ENCODE measurements around the gene KLF7.

DNA sequence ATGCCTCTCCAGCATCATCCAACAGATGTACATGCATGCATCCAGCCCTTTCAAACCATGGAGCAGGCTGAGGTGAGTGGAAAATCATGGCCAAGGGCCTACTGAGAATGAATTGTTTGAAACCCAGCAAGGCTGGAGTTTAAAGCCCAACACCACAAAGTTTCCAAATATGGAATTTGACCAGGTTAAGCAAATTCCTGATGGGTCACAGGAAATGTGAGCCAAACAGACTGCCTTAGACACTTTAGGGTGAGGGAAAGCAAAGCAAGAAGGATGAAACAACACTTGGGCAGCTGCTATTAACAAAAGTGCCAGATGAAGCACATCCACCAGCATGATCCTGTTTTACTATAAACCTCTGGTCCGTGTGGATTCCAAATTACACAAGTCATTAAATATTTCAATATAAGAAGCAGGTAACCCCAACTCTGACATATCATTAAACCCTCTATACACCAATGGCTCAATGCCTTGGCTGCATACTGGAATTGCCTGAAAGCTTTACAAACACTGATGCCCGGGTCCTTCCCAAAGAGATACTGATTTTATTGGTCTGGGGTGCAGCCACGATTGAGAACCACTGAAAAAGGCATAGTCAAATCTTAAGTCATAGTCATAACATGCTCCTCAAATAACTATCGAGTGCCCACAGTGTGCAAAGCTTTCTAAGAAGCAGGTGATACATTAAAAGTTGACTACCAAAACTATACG, 9.1 kb downstream of the KLF7 start:
- TF ChIP-seq, protein P1, sequence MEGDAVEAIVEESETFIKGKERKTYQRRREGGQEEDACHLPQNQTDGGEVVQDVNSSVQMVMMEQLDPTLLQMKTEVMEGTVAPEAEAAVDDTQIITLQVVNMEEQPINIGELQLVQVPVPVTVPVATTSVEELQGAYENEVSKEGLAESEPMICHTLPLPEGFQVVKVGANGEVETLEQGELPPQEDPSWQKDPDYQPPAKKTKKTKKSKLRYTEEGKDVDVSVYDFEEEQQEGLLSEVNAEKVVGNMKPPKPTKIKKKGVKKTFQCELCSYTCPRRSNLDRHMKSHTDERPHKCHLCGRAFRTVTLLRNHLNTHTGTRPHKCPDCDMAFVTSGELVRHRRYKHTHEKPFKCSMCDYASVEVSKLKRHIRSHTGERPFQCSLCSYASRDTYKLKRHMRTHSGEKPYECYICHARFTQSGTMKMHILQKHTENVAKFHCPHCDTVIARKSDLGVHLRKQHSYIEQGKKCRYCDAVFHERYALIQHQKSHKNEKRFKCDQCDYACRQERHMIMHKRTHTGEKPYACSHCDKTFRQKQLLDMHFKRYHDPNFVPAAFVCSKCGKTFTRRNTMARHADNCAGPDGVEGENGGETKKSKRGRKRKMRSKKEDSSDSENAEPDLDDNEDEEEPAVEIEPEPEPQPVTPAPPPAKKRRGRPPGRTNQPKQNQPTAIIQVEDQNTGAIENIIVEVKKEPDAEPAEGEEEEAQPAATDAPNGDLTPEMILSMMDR (IDR thresholded peaks at IDR 0.05; ENCODE audit: low read length), result no peak
- TF ChIP-seq EZH2 (optimal IDR thresholded peaks at IDR 0.05; ENCODE audit: low read depth, low read length) (no peak), EZH2phosphoT487 (IDR thresholded peaks at IDR 0.05; ENCODE audit: low read length) (no peak)

All from MM.1S (cell line).